B cell (primary cell): ENCODE data around the gene SLC6A4. TPM values are rescaled to one million over a fixed set of nuclear protein-coding genes. Genes with fewer than 3 reads are reported as not detected.

ENCODE experiments used
- ATAC-seq: fragments of 200-7000 bp; cut with Tn5 transposase; one replicate; pipeline ENCODE4 v1.10.0; 2021; ENCODE audit warnings: low read depth, mild to moderate bottlenecking, moderate number of reproducible peaks, moderate library complexity
- CTCF ChIA-PET: fragments of 350-600 bp; sonication (Branson Sonifier 250); formaldehyde crosslinking; loops from one replicate; lab custom pipeline; 2021; ENCODE audit warnings: antibody characterized with exemption, inconsistent platforms; lab: Charles Lee
- POLR2A ChIA-PET: fragments of 350-600 bp; sonication (Branson Sonifier 250); formaldehyde crosslinking; loops from one replicate; lab custom pipeline; 2021; ENCODE audit warnings: antibody characterized with exemption; lab: Charles Lee
- DNase-seq: peaks from one replicate; pipeline ENCODE4 v3.0.0; 2013
- H2AFZ ChIP-seq: 2 replicates; pipeline ENCODE4 v1.6.1; 2012; ENCODE audit warnings: mild to moderate bottlenecking, low read depth, low read length; ENCODE audit not compliant: insufficient read depth, poor library complexity, severe bottlenecking
- H3K27ac ChIP-seq, 2 donors: 1 replicate in 1 of 2; 2 replicates in 1 of 2; pipeline ENCODE4 v1.5.1; 2012 to 2013; ENCODE audit warnings: low read length in 2 of 2, mild to moderate bottlenecking in 2 of 2, moderate library complexity in 1 of 2
- H3K27me3 ChIP-seq, 4 experiments: fragments of 200-600 bp in 1 of 4; sonication (generic) in 1 of 4; replicated peaks in 1 of 4; 1 replicate in 2 of 4; 2 replicates in 2 of 4; pipeline versions ENCODE4 v1.6.1 to v1.7.0; 2013 to 2016; ENCODE audit warnings: low read length in 3 of 4, mild to moderate bottlenecking in 2 of 4, mixed read lengths in 1 of 4, moderate library complexity in 1 of 4; ENCODE audit not compliant: insufficient read depth in 4 of 4, control insufficient read depth in 3 of 4; ENCODE audit errors: control extremely low read depth in 1 of 4
- H3K36me3 ChIP-seq, 2 experiments: replicated peaks in 1 of 2; 1 replicate in 1 of 2; 2 replicates in 1 of 2; pipeline versions ENCODE4 v1.6.1 to v1.7.1; 2013; ENCODE audit warnings: low read length in 1 of 2; ENCODE audit not compliant: insufficient read depth in 2 of 2, control insufficient read depth in 1 of 2; ENCODE audit errors: control extremely low read depth in 1 of 2, extremely low read depth in 1 of 2
- H3K4me1 ChIP-seq, 2 donors: fragments of 200-600 bp in 1 of 2; sonication (generic) in 1 of 2; 1 replicate in 1 of 2; 2 replicates in 1 of 2; pipeline versions ENCODE4 v1.5.1 to v1.6.1; 2013 to 2017; ENCODE audit warnings: low read length in 2 of 2; ENCODE audit not compliant: control insufficient read depth in 2 of 2, insufficient read depth in 2 of 2
- H3K4me2 ChIP-seq: replicated peaks from 2 replicates; pipeline ENCODE3; 2012; ENCODE audit warnings: mild to moderate bottlenecking, low read depth, low read length; ENCODE audit not compliant: poor library complexity, severe bottlenecking
- H3K4me3 ChIP-seq, 5 experiments: fragments of 200-600 bp in 1 of 5; sonication (generic) in 1 of 5; 1 replicate in 3 of 5; 2 replicates in 2 of 5; pipeline versions ENCODE4 v1.5.1 to v1.7.0; 2011 to 2016; ENCODE audit warnings: low read length in 4 of 5, mild to moderate bottlenecking in 4 of 5, low read depth in 2 of 5, control low read depth in 1 of 5, moderate library complexity in 1 of 5; ENCODE audit not compliant: insufficient read depth in 1 of 5; ENCODE audit errors: control extremely low read depth in 1 of 5, extremely low read depth in 1 of 5
- H3K79me2 ChIP-seq: fragments of 200-600 bp; sonication (generic); one replicate; pipeline ENCODE4 v1.6.0; 2016; ENCODE audit warnings: low read length; ENCODE audit not compliant: control insufficient read depth, insufficient read depth
- H3K9ac ChIP-seq: fragments of 200-600 bp; sonication (generic); 2 replicates; pipeline ENCODE4 v1.6.1; 2017; ENCODE audit warnings: mild to moderate bottlenecking, low read length, moderate library complexity
- H3K9me3 ChIP-seq, 3 donors: one replicate each; pipeline versions ENCODE4 v1.6.1 to v1.7.1; 2013; ENCODE audit warnings: low read length in 2 of 3; ENCODE audit not compliant: control insufficient read depth in 2 of 3, insufficient read depth in 1 of 3; ENCODE audit errors: control extremely low read depth in 1 of 3
- H4K20me1 ChIP-seq: 2 replicates; pipeline ENCODE4 v1.6.0; 2012; ENCODE audit warnings: mild to moderate bottlenecking, low read length; ENCODE audit not compliant: insufficient read depth, control insufficient read depth, poor library complexity, severe bottlenecking
- H3K27ac Mint-ChIP-seq: one replicate; pipeline ENCODE4 v1.8.0; 2021; ENCODE audit warnings: mixed read lengths
- H3K27me3 Mint-ChIP-seq: one replicate; pipeline ENCODE4 v1.8.0; 2021; ENCODE audit warnings: mixed read lengths
- H3K4me1 Mint-ChIP-seq: one replicate; pipeline ENCODE4 v1.8.0; 2021; ENCODE audit warnings: mixed read lengths
- H3K4me3 Mint-ChIP-seq: one replicate; pipeline ENCODE4 v1.8.0; 2021; ENCODE audit warnings: mixed read lengths
- H3K9me3 Mint-ChIP-seq: one replicate; pipeline ENCODE4 v1.8.0; 2022; ENCODE audit warnings: mixed read lengths; ENCODE audit not compliant: insufficient read depth
- CTCF ChIP-seq: fragments of 200-600 bp; IDR thresholded peaks from one replicate; pipeline ENCODE4 v1.8.0; 2022; ENCODE audit warnings: antibody characterized with exemption, mild to moderate bottlenecking
- EZH2 ChIP-seq: IDR thresholded peaks from 2 replicates; pipeline ENCODE4 v1.6.1; 2012; ENCODE audit warnings: borderline replicate concordance, low read depth, mild to moderate bottlenecking, moderate library complexity, low read length; ENCODE audit not compliant: insufficient read depth, poor library complexity, severe bottlenecking
- WGBS: methylation state at CpG from one replicate; pipeline ENCODE4 v1.1.5; 2013; ENCODE audit warnings: missing lambda C conversion rate; ENCODE audit not compliant: insufficient coverage; 5-methylcytosine and 5-hydroxymethylcytosine counted together
- intact Hi-C: fragments of 100-400 bp; cut with micrococcal nuclease; formaldehyde crosslinking; loops from one replicate; pipeline ENCODE4 v1.10.0; 2022
- polyA plus RNA-seq: library from polyadenylated mRNA; depleted of rRNA; stranded (reverse); fragments of >200 nt; gene quantifications from 2 replicates; pipeline ENCODE4 v1.2.3, GENCODE V29; 2012
- total RNA-seq, 2 donors: library from RNA; stranded (reverse); fragments of 120-200 nt in 1 of 2; gene quantifications; 1 replicate in 1 of 2; 2 replicates in 1 of 2; pipeline versions ENCODE4 v1.2.3 to v1.2.4, GENCODE V29; 2013 to 2022

Gene SLC6A4
- total and polyA plus RNA-seq, 2 donors (not counting 1 experiment from before 2014, with no cell fraction given), result not detected

- Histone ChIP-seq H2AFZ (no peak overlapping the region), H3K79me2 (no peaks in the 10 kb centered on the region), H3K9me3 (no peaks in the 10 kb centered on the region), H4K20me1 (no peaks in the 10 kb centered on the region), H3K27me3 (no peaks in the 10 kb centered on the region), H3K9ac (no peak overlapping the region), H3K36me3 (peaks cover 0 to 42% of the 10 kb centered on the region in 2 experiments), H3K4me3 (no peak overlapping the region), H3K27ac (no peak overlapping the region), H3K4me2 (no peak overlapping the region), H3K4me1 (no peaks in the 10 kb centered on the region)
- 100% methylated on average over 4 of the region's 7 CpGs for WGBS
- Mint-ChIP-seq H3K4me1 (no peaks in the 10 kb centered on the region), H3K27me3 (no peaks in the 10 kb centered on the region), H3K9me3 (no peaks in the 10 kb centered on the region), H3K4me3 (no peak overlapping the region), H3K27ac (no peak overlapping the region)
- intact Hi-C loops, result no loop called here
- ATAC-seq, result no peak
- POLR2A ChIA-PET, result no interaction called here
- no peak for DNase-seq
- CTCF ChIA-PET, result no interaction called here
- TF ChIP-seq EZH2, result no peak
- TF ChIP-seq CTCF, result no peak
These were observed 17.8 kb upstream of the SLC6A4 start for GRCh38 chr17:30253312-30253711.

DNA sequence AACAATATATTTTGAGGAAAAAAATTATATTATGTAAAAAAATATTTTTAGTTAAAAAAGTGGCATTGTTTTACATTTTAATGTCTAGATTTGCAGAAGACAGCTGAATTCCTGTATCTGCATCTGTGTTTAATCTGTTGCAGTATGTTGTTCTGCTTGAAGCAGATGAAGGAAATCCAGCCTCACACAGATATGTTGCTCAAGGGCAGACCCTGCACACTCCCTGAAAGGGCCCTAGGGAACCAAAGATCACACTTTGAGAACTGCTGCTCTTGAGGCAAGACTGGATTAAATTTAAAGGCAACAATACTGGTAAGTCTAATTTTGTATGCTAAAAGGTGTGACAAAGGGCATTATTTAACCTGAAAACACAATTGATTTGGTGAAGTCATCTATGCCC is 16.4 kb upstream of the SLC6A4 start:
- intact Hi-C loops, result no loop called here
- Mint-ChIP-seq H3K9me3 (no peaks in the 10 kb centered on the region), H3K27ac (no peak overlapping the region), H3K4me3 (no peak overlapping the region), H3K4me1 (no peaks in the 10 kb centered on the region), H3K27me3 (no peaks in the 10 kb centered on the region)
- Histone ChIP-seq H3K4me2 (no peak overlapping the region), H3K4me3 (no peak overlapping the region), H3K9me3 (no peaks in the 10 kb centered on the region), H4K20me1 (no peaks in the 10 kb centered on the region), H3K9ac (no peak overlapping the region), H3K27ac (no peak overlapping the region), H3K4me1 (no peaks in the 10 kb centered on the region), H3K36me3 (peaks cover 0 to 34% of the 10 kb centered on the region in 2 experiments), H3K27me3 (no peaks in the 10 kb centered on the region), H3K79me2 (no peaks in the 10 kb centered on the region), H2AFZ (no peak overlapping the region)
- TF ChIP-seq EZH2 (no peak), CTCF (no peak)
- CTCF ChIA-PET, result no interaction called here
- POLR2A ChIA-PET, result no interaction called here
- ATAC-seq, result no peak
- no peak for DNase-seq
